Loucy (cell line): ENCODE results near the gene EMILIN3.

ENCODE experiments used
- H2AFZ ChIP-seq: fragments of 200-600 bp; sonication (generic); 2 replicates; pipeline ENCODE4 v1.6.0; 2016; ENCODE audit warnings: antibody characterized with exemption, mild to moderate bottlenecking, low read length, moderate library complexity
- H3F3A ChIP-seq: fragments of 200-600 bp; 2 replicates; pipeline ENCODE4 v1.6.0; 2016; ENCODE audit warnings: antibody characterized with exemption, low read depth, mild to moderate bottlenecking
- H3K27me3 ChIP-seq: fragments of 200-600 bp; sonication (generic); 2 replicates; pipeline ENCODE4 v1.6.1; 2014; ENCODE audit warnings: low read length, mild to moderate bottlenecking; ENCODE audit not compliant: insufficient read depth, poor library complexity, severe bottlenecking
- H3K36me3 ChIP-seq: fragments of 200-600 bp; sonication (generic); 2 replicates; pipeline ENCODE4 v1.6.1; 2016; ENCODE audit warnings: low read length; ENCODE audit not compliant: insufficient read depth
- H3K4me1 ChIP-seq: fragments of 200-600 bp; sonication (generic); 2 replicates; pipeline ENCODE4 v1.5.1; 2014; ENCODE audit warnings: low read length, mild to moderate bottlenecking; ENCODE audit not compliant: insufficient read depth, poor library complexity, severe bottlenecking
- H3K4me2 ChIP-seq: fragments of 200-600 bp; sonication (generic); 2 replicates; pipeline ENCODE4 v1.6.0; 2014; ENCODE audit warnings: antibody characterized with exemption, low read length, low read depth, mild to moderate bottlenecking; ENCODE audit not compliant: poor library complexity, severe bottlenecking
- H3K4me3 ChIP-seq: fragments of 200-600 bp; sonication (generic); 2 replicates; pipeline ENCODE4 v1.5.1; 2014; ENCODE audit warnings: low read length, mild to moderate bottlenecking, mixed read lengths; ENCODE audit not compliant: poor library complexity, severe bottlenecking
- H3K79me2 ChIP-seq: fragments of 200-600 bp; sonication (generic); 2 replicates; pipeline ENCODE4 v1.6.1; 2014; ENCODE audit warnings: low read length; ENCODE audit not compliant: insufficient read depth
- H3K9ac ChIP-seq: fragments of 200-600 bp; sonication (generic); 2 replicates; pipeline ENCODE4 v1.6.0; 2014; ENCODE audit warnings: mild to moderate bottlenecking, low read depth, low read length, moderate library complexity; ENCODE audit not compliant: poor library complexity, severe bottlenecking
- H3K9me2 ChIP-seq: fragments of 200-600 bp; sonication (generic); replicated peaks from 2 replicates; pipeline ENCODE4 v1.6.1; 2016; ENCODE audit warnings: low read depth, low read length, mixed read lengths
- H3K9me3 ChIP-seq: fragments of 200-600 bp; sonication (generic); 2 replicates; pipeline ENCODE4 v1.6.1; 2014; ENCODE audit warnings: mild to moderate bottlenecking, antibody characterized with exemption, low read length, low read depth; ENCODE audit not compliant: insufficient read depth
- H4K20me1 ChIP-seq: fragments of 200-600 bp; sonication (generic); 2 replicates; pipeline ENCODE4 v1.6.0; 2014; ENCODE audit warnings: antibody characterized with exemption, low read length, mild to moderate bottlenecking; ENCODE audit not compliant: insufficient read depth, poor library complexity, severe bottlenecking
- CTCF ChIP-seq: fragments of 200-600 bp; sonication (generic); conservative IDR thresholded peaks from 2 replicates; pipeline ENCODE4 v1.5.1; 2014; ENCODE audit warnings: mild to moderate bottlenecking, antibody characterized with exemption, low read length
- EZH2phosphoT487 ChIP-seq: fragments of 200-600 bp; IDR thresholded peaks from 2 replicates; pipeline ENCODE4 v1.6.1; 2018; ENCODE audit warnings: antibody characterized with exemption, mild to moderate bottlenecking, moderate library complexity, borderline replicate concordance

The EMILIN3 gene

GRCh38 chr20:41340327-41341055, 26.1 kb downstream of the EMILIN3 start, which contains the start of gene LPIN3:
TSS of gene LPIN3 (plus strand) at chr20:41340821. CDS start at chr20:41345804, 4,983 bp downstream.
- no peak within 1 kb of the TSS for H2AFZ ChIP-seq

GRCh38 chr20:41339957-41340326, 26.7 kb downstream of the EMILIN3 start:
- Histone ChIP-seq H3K9me2 (no peaks in the 10 kb centered on the region), H3K27me3 (no peaks in the 10 kb centered on the region), H3K9me3 (no peaks in the 10 kb centered on the region), H3K4me3 (no peak overlapping the region), H4K20me1 (no peaks in the 10 kb centered on the region), H3K4me2 (peak overlapping the region; percentile 7), H3K9ac (no peak overlapping the region), H3K4me1 (no peaks in the 10 kb centered on the region), H3K79me2 (no peaks in the 10 kb centered on the region), H3F3A (no peaks in the 10 kb centered on the region), H2AFZ (no peak overlapping the region), H3K36me3 (no peaks in the 10 kb centered on the region)
- peak; percentile 97 for TF ChIP-seq CTCF
- TF ChIP-seq EZH2phosphoT487 = no peak

More at GRCh38 chr20:41340327-41341055, 26.1 kb downstream of the EMILIN3 start, which contains the start of gene LPIN3:
- H3K36me3 ChIP-seq = no peaks in the 10 kb centered on the region
- no peak for TF ChIP-seq CTCF
- no peak for TF ChIP-seq EZH2phosphoT487
- H3K4me3 ChIP-seq = no peak within 1 kb of the TSS
- no peak within 1 kb of the TSS for H3K9ac ChIP-seq
- no peaks in the 10 kb centered on the region for H3K27me3 ChIP-seq
- no peaks in the 10 kb centered on the region for H4K20me1 ChIP-seq
- no peaks in the 10 kb centered on the region for H3K9me2 ChIP-seq
- H3F3A ChIP-seq = no peaks in the 10 kb centered on the region
- H3K79me2 ChIP-seq = no peaks in the 10 kb centered on the region
- H3K9me3 ChIP-seq = no peaks in the 10 kb centered on the region
- no peaks in the 10 kb centered on the region for H3K4me1 ChIP-seq
- H3K4me2 ChIP-seq = peak within 1 kb of the TSS; percentile 7

DNA sequence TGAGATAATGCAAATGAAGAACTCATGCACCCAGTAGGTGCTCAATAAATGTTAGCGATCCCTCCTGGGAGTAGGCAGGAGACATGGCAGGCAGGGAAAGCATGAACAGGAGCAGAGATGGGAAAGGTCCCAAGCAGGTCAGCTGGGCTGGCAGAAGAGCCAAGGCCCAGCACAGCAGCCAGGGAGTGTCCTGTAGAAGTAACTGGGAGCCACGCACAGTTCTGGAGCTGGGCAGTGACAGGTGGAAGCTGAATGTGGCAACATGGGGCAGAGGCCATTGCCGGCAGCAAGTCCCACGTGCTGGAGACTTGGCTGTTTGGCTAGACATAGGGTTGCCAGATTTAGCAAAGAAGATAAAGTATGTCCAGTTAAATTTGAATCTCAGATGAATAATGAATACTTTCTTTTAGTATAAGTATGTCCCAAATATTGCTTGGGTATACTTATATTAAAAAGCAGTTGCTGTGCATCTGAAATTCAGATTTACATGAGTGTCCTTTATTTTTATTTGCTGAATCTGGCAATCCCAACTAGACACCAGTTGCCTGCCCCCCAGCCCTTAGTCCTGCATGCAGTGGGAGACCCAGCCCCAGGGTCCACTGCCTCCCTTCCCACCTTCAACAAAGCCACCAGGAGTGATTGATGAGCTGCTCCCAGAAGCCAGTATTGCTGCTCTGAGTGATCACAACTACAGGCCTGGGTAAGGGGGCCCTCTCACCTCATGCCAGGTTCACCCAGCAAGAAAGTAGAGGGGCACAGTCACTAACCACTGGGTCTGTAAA, 29.7 kb downstream of the EMILIN3 start:
- H3K36me3 ChIP-seq = no peaks in the 10 kb centered on the region
- H3F3A ChIP-seq = no peaks in the 10 kb centered on the region
- TF ChIP-seq EZH2phosphoT487 (no peak), CTCF (no peak)
- no peaks in the 10 kb centered on the region for H3K4me1 ChIP-seq
- H4K20me1 ChIP-seq = no peaks in the 10 kb centered on the region
- no peaks in the 10 kb centered on the region for H3K9me2 ChIP-seq
- H3K4me2 ChIP-seq = no peak overlapping the region
- H2AFZ ChIP-seq = no peak overlapping the region
- H3K9me3 ChIP-seq = no peaks in the 10 kb centered on the region
- no peak overlapping the region for H3K4me3 ChIP-seq
- H3K9ac ChIP-seq = no peak overlapping the region
- H3K79me2 ChIP-seq = no peaks in the 10 kb centered on the region
- H3K27me3 ChIP-seq = no peaks in the 10 kb centered on the region
